GM19455 (cell line): ENCODE measurements around the gene WEE2.

Experiments
- ATAC-seq: cut with Tn5 transposase; IDR thresholded peaks from one replicate; pipeline ENCODE4 v1.9.1; 2021; ENCODE audit not compliant: unreplicated experiment

Gene WEE2

GRCh38 chr7:141708351-141708750 lies at the start of gene WEE2:
TSS of gene WEE2 (plus strand) at chr7:141708353. CDS start at chr7:141708759, 406 bp downstream.
- ATAC-seq: no peak

GRCh38 chr7:141659501-141659900 lies 48.7 kb upstream of the WEE2 start:
- no peak for ATAC-seq

GRCh38 chr7:141660259-141660658 lies 47.9 kb upstream of the WEE2 start:
- ATAC-seq: no peak

- no peak for ATAC-seq
These were observed 44.9 kb upstream of the WEE2 start for GRCh38 chr7:141663081-141663849.

DNA sequence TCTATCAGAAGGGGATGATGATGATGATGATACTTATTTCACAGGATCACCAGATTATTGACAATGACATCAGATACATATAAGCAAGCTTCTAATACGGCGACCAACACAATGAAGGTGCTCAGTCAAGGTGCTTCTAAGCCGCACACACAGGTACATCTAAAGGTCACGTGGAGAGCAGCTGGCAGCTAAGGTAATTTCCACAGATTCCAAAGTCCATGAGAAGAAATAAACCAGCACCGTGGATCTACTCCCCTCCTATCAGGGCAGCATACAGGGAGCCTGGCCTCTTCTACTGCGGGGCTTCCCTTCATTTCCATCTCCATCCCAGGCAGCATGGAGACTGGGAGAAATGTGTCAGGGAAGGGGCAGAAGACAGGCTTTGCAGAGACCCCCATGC lies 43.7 kb upstream of the WEE2 start:
- ATAC-seq: no peak

- ATAC-seq: no peak
These were observed 42.7 kb upstream of the WEE2 start for GRCh38 chr7:141665208-141666035.

DNA sequence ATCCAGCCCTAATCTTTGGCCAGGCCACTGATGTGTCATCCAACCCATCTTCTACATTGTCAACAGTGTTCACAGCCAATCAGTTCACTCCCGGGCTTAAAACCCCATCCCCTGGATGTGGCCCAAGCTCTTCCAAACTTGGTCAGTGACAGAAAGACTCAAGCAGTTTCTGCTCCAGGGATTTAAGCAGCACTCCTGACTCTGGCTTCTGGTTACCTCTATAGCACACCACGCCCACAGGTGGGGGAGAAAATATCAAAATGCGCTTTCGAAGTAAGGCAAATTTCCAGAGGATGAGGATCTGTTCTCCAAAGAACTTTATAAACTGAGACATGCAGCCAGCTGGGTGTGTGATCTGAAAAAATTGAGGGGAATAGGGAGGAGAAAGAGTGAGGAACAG lies 42.1 kb upstream of the WEE2 start:
- no peak for ATAC-seq

DNA sequence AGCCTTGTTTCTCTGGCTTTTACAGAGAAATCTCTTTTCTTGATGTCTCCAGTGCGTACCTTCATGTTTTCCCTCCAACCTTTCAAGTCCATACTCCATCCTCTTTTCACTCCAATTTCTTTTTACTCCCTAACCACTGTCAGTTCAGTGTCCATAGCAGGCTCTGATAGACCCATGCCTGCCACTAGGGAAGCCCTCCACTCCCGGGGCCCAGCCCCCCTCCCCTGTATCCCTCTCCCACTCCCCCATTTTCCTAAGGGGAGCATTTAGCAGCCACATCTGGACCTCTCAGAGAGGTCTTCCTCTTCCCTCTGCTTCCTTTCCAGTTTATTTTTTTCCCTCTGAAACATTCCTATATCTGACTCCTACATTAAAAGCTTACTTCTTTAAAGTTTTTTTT lies 39.3 kb upstream of the WEE2 start:
- ATAC-seq: no peak

GRCh38 chr7:141671705-141672496 lies 36.3 kb upstream of the WEE2 start:
- ATAC-seq: no peak

GRCh38 chr7:141673346-141673745 lies 34.8 kb upstream of the WEE2 start:
- no peak for ATAC-seq

GRCh38 chr7:141674171-141674671 lies 33.9 kb upstream of the WEE2 start:
- ATAC-seq: no peak

DNA sequence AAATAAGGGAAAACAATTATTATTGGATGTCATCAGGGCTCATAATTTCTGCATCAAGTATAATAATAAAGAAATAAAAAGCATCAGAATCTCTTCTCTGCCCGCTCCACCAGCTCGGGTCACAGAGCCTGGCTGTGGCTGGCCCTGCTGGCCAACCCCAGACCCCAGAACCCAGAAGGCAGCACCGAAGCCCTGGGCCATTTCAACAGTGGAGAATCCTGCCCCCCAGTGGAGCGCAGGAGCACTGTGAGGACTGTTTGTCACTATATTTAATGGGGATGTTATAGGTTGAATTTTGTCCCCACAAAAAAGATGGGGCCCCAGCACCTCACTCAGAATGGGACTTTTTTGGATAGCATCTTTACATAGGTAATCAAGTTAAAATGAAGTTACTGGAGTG lies 33.5 kb upstream of the WEE2 start:
- no peak for ATAC-seq

DNA sequence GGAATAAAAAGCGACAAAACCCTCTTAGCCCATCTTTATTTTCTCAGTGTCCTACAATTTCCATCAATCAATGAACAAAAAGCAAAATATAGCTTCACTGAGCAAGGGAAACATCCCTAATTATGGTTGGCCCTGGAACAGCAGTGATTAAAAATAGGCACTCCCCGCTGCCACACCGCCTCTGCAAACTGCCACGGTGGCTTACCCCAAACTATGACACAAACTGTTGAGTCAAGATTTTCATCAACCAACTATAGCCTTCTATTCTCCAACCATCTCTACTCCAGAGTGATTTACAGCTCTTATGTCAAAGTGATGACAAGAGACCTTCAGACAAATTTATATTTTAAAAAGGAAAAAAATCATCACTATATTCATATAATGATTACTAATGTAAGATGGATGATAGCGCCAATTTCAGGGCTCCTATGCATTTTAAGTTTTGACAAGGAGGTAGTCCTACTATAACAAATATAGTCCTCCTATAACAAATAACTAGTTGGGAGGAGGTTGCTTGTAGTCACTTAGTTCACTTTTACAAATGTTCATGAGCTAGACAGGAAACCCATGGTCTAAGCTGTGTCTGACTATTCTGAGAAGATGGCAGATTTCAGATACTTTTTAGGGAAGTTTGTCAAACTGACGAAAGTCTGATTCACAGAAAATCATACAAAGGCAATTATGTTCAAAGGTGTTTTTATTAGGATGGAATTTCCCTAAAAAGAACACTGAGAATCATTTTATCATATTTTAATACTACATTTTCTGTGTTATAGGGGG lies 32.5 kb upstream of the WEE2 start:
- no peak for ATAC-seq

DNA sequence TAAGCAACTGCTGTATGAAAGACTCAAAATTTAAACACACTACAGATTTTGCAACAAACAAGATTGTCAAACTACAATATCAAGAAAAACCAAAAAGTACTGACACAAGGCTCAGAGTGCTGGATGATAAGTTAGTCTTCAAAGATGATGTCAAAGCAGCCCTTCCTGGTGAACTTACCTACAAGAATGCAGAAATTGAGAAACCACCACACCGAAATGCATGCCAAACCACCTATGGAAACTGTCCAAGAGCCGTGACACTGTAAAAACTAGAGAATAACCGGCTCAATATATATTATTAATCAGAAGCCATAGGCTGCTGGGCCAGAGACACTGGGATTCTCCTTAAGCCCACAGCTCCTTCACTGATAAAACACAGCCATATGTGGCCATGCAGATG lies 31.5 kb upstream of the WEE2 start:
- no peak for ATAC-seq

GRCh38 chr7:141679014-141679413 lies 29.1 kb upstream of the WEE2 start:
- ATAC-seq: no peak

- no peak for ATAC-seq
These were observed 22.7 kb upstream of the WEE2 start for GRCh38 chr7:141685285-141686023.

- ATAC-seq: no peak
These were observed 22.1 kb upstream of the WEE2 start for GRCh38 chr7:141686074-141686473.

DNA sequence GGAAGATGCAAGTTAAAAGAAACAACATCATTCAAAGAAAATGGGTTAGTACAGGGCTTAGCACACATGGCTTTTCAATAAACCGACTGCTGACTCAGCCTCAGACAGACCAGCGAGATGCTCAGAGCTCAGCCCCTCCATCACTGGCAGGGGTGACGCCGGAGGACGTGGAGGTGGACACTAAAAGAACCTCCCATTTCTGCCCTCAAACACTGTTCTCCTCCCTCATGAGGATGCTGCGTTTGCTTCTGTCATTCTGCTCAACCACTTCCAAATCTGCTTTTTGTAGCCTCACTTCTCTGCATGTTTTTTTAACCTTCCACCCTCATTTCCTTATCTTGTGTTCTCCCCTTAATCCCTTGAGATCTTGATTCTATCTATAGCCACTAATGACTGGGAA lies 21.5 kb upstream of the WEE2 start:
- ATAC-seq: no peak

- ATAC-seq: no peak
These were observed 20.1 kb upstream of the WEE2 start for GRCh38 chr7:141688043-141688442.
